Astrocyte (in vitro differentiated cells and primary cell): Measurements from ENCODE around the gene AGPAT3. TPM values are rescaled to one million over a fixed set of nuclear protein-coding genes. Genes with fewer than 3 reads are reported as not detected.

Source experiments
- DNase-seq: peaks from one replicate; pipeline ENCODE4 v3.0.0-alpha.2; 2010; ENCODE audit warnings: low read depth
- FAIRE-seq: peaks from 2 replicates; lab custom pipeline; 2011; peaks lifted over from hg19 to GRCh38; lab: Jason Lieb, UNC
- H2AFZ ChIP-seq: 2 replicates; pipeline ENCODE4 v1.6.0; 2012; ENCODE audit warnings: low read depth, low read length, inconsistent platforms
- H3K27ac ChIP-seq: 2 replicates; pipeline ENCODE4 v1.5.1; 2011; ENCODE audit warnings: low read depth, low read length, inconsistent platforms
- H3K27me3 ChIP-seq: 2 replicates; pipeline ENCODE4 v1.6.0; 2011; ENCODE audit warnings: low read length, inconsistent platforms; ENCODE audit not compliant: insufficient read depth
- H3K36me3 ChIP-seq: 2 replicates; pipeline ENCODE4 v1.5.1; 2011; ENCODE audit warnings: low read length, inconsistent platforms; ENCODE audit not compliant: insufficient read depth
- H3K4me1 ChIP-seq: 2 replicates; pipeline ENCODE4 v1.5.1; 2011; ENCODE audit warnings: low read length, inconsistent platforms; ENCODE audit not compliant: insufficient read depth
- H3K4me2 ChIP-seq: 2 replicates; pipeline ENCODE4 v1.6.0; 2012; ENCODE audit warnings: low read length, inconsistent platforms
- H3K4me3 ChIP-seq: 2 replicates; pipeline ENCODE4 v1.5.1; 2011; ENCODE audit warnings: low read depth, mild to moderate bottlenecking, low read length, inconsistent platforms; ENCODE audit not compliant: insufficient read depth
- H3K79me2 ChIP-seq: 2 replicates; pipeline ENCODE4 v1.6.0; 2012; ENCODE audit warnings: mild to moderate bottlenecking, low read length, inconsistent platforms; ENCODE audit not compliant: insufficient read depth
- H3K9ac ChIP-seq: 2 replicates; pipeline ENCODE4 v1.6.0; 2012; ENCODE audit warnings: mild to moderate bottlenecking, low read length, inconsistent platforms
- H3K9me3 ChIP-seq: 2 replicates; pipeline ENCODE4 v1.5.1; 2012; ENCODE audit warnings: low read depth, mild to moderate bottlenecking, low read length, inconsistent platforms; ENCODE audit not compliant: insufficient read depth
- H4K20me1 ChIP-seq: 2 replicates; pipeline ENCODE4 v1.6.0; 2012; ENCODE audit warnings: low read length, inconsistent platforms; ENCODE audit not compliant: insufficient read depth
- H3K27ac Mint-ChIP-seq: one replicate; pipeline ENCODE4 v1.8.0; 2021; ENCODE audit warnings: mild to moderate bottlenecking, mixed read lengths; ENCODE audit not compliant: unreplicated experiment
- H3K27me3 Mint-ChIP-seq: one replicate; pipeline ENCODE4 v1.8.0; 2021; ENCODE audit warnings: low read depth, mixed read lengths; ENCODE audit not compliant: unreplicated experiment
- H3K36me3 Mint-ChIP-seq: one replicate; pipeline ENCODE4 v1.8.0; 2021; ENCODE audit warnings: low read depth, mixed read lengths; ENCODE audit not compliant: unreplicated experiment
- H3K4me1 Mint-ChIP-seq: one replicate; pipeline ENCODE4 v1.8.0; 2021; ENCODE audit warnings: low read depth, mixed read lengths; ENCODE audit not compliant: unreplicated experiment
- H3K4me3 Mint-ChIP-seq: one replicate; pipeline ENCODE4 v1.8.0; 2021; ENCODE audit warnings: mild to moderate bottlenecking, moderate library complexity, mixed read lengths; ENCODE audit not compliant: unreplicated experiment
- H3K9me3 Mint-ChIP-seq: one replicate; pipeline ENCODE4 v1.8.0; 2021; ENCODE audit warnings: mild to moderate bottlenecking, mixed read lengths; ENCODE audit not compliant: unreplicated experiment
- CTCF ChIP-seq: IDR thresholded peaks from 2 replicates; pipeline ENCODE4 v1.5.1; 2011; ENCODE audit warnings: low read depth, mild to moderate bottlenecking, inconsistent platforms, low read length, moderate library complexity; ENCODE audit not compliant: insufficient read depth
- EZH2 ChIP-seq: IDR thresholded peaks from 2 replicates; pipeline ENCODE4 v1.6.1; 2012; ENCODE audit warnings: mild to moderate bottlenecking, low read length, inconsistent platforms; ENCODE audit not compliant: insufficient read depth
- total RNA-seq: library from RNA; stranded (reverse); gene quantifications from 2 replicates; pipeline ENCODE4 v1.2.1, GENCODE V29; 2021

The AGPAT3 gene
- total RNA-seq, 1 donor from 2014 or later, result 34.7 TPM

GRCh38 chr21:43861706-43862105 is 3.3 kb upstream of the AGPAT3 start:
- H3K27ac Mint-ChIP-seq, result no peak overlapping the region
- Histone ChIP-seq H3K4me2 (no peak overlapping the region), H2AFZ (no peak overlapping the region), H4K20me1 (peaks cover 4% of the 10 kb centered on the region), H3K9me3 (no peaks in the 10 kb centered on the region), H3K9ac (no peak overlapping the region), H3K79me2 (peaks cover 4% of the 10 kb centered on the region), H3K27me3 (no peaks in the 10 kb centered on the region), H3K36me3 (no peaks in the 10 kb centered on the region), H3K27ac (no peak overlapping the region), H3K4me3 (no peak overlapping the region), H3K4me1 (peaks cover 4% of the 10 kb centered on the region)
- peaks cover 13% of the 10 kb centered on the region for H3K27me3 Mint-ChIP-seq
- H3K36me3 Mint-ChIP-seq, result no peaks in the 10 kb centered on the region
- no peak for FAIRE-seq
- DNase-seq, result no peak
- peak overlapping the region; percentile 54 for H3K4me3 Mint-ChIP-seq
- TF ChIP-seq CTCF (no peak), EZH2 (no peak)
- no peaks in the 10 kb centered on the region for H3K4me1 Mint-ChIP-seq
- no peaks in the 10 kb centered on the region for H3K9me3 Mint-ChIP-seq

GRCh38 chr21:43864313-43864961 is 586 bp upstream of the AGPAT3 start:
- H3K36me3 Mint-ChIP-seq, result peaks cover 6% of the 10 kb centered on the region
- Histone ChIP-seq H3K4me1 (peaks cover 7% of the 10 kb centered on the region), H2AFZ (peak overlapping the region; percentile 75), H3K79me2 (peaks cover 32% of the 10 kb centered on the region), H3K27ac (no peak overlapping the region), H3K27me3 (no peaks in the 10 kb centered on the region), H3K4me2 (peak overlapping the region; percentile 86), H4K20me1 (peaks cover 31% of the 10 kb centered on the region), H3K36me3 (no peaks in the 10 kb centered on the region), H3K4me3 (peak overlapping the region; percentile 57), H3K9me3 (no peaks in the 10 kb centered on the region), H3K9ac (peak overlapping the region; percentile 46)
- H3K27me3 Mint-ChIP-seq, result peaks cover 13% of the 10 kb centered on the region
- TF ChIP-seq EZH2, result no peak
- no peak for TF ChIP-seq CTCF
- DNase-seq, result no peak
- H3K27ac Mint-ChIP-seq, result no peak overlapping the region
- H3K4me1 Mint-ChIP-seq, result no peaks in the 10 kb centered on the region
- H3K9me3 Mint-ChIP-seq, result no peaks in the 10 kb centered on the region
- FAIRE-seq, result no peak
- no peak overlapping the region for H3K4me3 Mint-ChIP-seq

- Histone ChIP-seq H3K9me3 (no peaks in the 10 kb centered on the region), H2AFZ (peak overlapping the region; percentile 63), H3K79me2 (peaks cover 41% of the 10 kb centered on the region), H3K27me3 (no peaks in the 10 kb centered on the region), H3K4me3 (peak overlapping the region; percentile 63), H3K4me2 (peak overlapping the region; percentile 88), H3K36me3 (no peaks in the 10 kb centered on the region), H3K4me1 (peaks cover 7% of the 10 kb centered on the region), H4K20me1 (peaks cover 44% of the 10 kb centered on the region), H3K27ac (peak overlapping the region; percentile 42), H3K9ac (peak overlapping the region; percentile 81)
- H3K9me3 Mint-ChIP-seq, result no peaks in the 10 kb centered on the region
- H3K4me1 Mint-ChIP-seq, result no peaks in the 10 kb centered on the region
- TF ChIP-seq EZH2 (no peak), CTCF (no peak)
- DNase-seq (no peak), FAIRE-seq (no peak)
- H3K4me3 Mint-ChIP-seq, result peak overlapping the region; percentile 79
- H3K36me3 Mint-ChIP-seq, result peaks cover 6% of the 10 kb centered on the region
- H3K27me3 Mint-ChIP-seq, result peaks cover 10% of the 10 kb centered on the region
- peak overlapping the region; percentile 26 for H3K27ac Mint-ChIP-seq
Measured at GRCh38 chr21:43865540-43866259, 677 bp downstream of the AGPAT3 start.
